Measurements from ENCODE around the gene FAM47E. TPM values are rescaled to one million over a fixed set of nuclear protein-coding genes. Genes with fewer than 3 reads are reported as not detected.

The FAM47E gene, protein sequence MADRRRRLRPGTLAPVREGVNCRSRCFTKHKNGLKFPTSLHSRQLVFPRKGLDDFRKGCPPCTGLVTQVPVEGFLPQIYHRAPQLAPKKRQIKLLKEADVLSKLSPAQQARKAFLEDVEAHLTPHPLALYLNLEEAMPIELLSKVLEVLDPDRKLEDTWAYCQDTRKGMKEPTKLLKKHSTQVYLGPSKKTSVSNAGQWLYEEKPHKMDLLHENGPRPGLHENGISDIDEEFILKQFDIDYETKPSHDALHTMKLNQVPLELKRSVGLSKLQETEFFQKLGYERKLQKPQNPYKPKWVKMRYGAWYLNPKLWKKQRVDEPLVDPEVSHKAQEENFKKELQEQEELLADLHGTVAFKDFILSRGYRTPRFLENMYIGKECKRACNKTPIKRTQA
- total RNA-seq = 6.4 TPM
- long read RNA-seq, full-length matches to known transcripts = 4 of 9 reads
- long read RNA-seq, partial matches to known transcripts = 0 of 9 reads
- long read RNA-seq, other reads (novel, unspliced or antisense) = 5 of 9 reads

GRCh38 chr4:76251441-76252270 lies at the start of gene FAM47E:
Gene FAM47E, plus strand, starts transcription at chr4:76251721. Its CDS starts 26 bp downstream, at chr4:76251747.
- ATAC-seq (peak; percentile 98), DNase-seq (peak; percentile 92)
- H3K9me3 ChIP-seq = no peaks in the 10 kb centered on the region
- H3K4me3 ChIP-seq = peak within 1 kb of the TSS; percentile 61
- H3K27ac ChIP-seq = peak within 1 kb of the TSS; percentile 70
- no peaks in the 10 kb centered on the region for H3K36me3 ChIP-seq
- peaks cover 6% of the 10 kb centered on the region for H3K27me3 ChIP-seq (ENCODE audit: low read depth)
- peaks cover 13% of the 10 kb centered on the region for H3K4me1 ChIP-seq
- peak; percentile 52 for TF ChIP-seq CTCF (IDR thresholded peaks at IDR 0.05)
- intact Hi-C loops (cut with DNase I) = no loop called here

- ATAC-seq (no peak), DNase-seq (no peak)
- Histone ChIP-seq H3K4me3 (no peak overlapping the region), H3K27me3 (ENCODE audit: low read depth) (no peaks in the 10 kb centered on the region), H3K36me3 (no peaks in the 10 kb centered on the region), H3K9me3 (no peaks in the 10 kb centered on the region), H3K27ac (no peak overlapping the region), H3K4me1 (peaks cover 89% of the 10 kb centered on the region)
- TF ChIP-seq CTCF (IDR thresholded peaks at IDR 0.05) = no peak
- intact Hi-C loops (cut with DNase I) = no loop called here
Measured at GRCh38 chr4:76203541-76203940, 48.0 kb upstream of the FAM47E start.

- Histone ChIP-seq H3K36me3 (no peaks in the 10 kb centered on the region), H3K4me3 (no peak overlapping the region), H3K4me1 (peaks cover 89% of the 10 kb centered on the region), H3K27me3 (ENCODE audit: low read depth) (no peaks in the 10 kb centered on the region), H3K27ac (no peak overlapping the region), H3K9me3 (no peaks in the 10 kb centered on the region)
- DNase-seq = no peak
- no peak for TF ChIP-seq CTCF (IDR thresholded peaks at IDR 0.05)
- intact Hi-C loops (cut with DNase I) = no loop called here
- no peak for ATAC-seq
Measured at GRCh38 chr4:76204936-76205335, 46.6 kb upstream of the FAM47E start.

DNA sequence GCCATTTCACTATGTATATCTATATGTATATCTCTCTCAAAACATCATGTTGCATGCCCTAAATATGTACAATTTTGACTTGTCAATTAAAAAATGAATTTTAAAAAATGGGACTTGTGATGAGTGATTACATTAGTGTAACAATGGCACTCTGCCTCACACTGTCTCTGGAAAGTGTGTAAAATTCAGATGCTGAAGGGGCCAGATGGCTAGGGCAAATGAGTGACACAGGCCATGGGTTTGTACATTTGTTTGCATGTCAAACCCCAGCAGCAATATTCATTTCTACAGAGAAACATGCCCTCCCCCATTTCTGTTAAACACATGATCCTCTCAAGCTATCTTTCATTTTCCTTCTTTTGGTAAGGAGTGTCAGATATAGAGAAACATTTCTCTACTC lies 46.0 kb upstream of the FAM47E start:
- no peak for TF ChIP-seq CTCF (IDR thresholded peaks at IDR 0.05)
- peaks cover 89% of the 10 kb centered on the region for H3K4me1 ChIP-seq
- peak overlapping the region; percentile 47 for H3K27ac ChIP-seq

DNA sequence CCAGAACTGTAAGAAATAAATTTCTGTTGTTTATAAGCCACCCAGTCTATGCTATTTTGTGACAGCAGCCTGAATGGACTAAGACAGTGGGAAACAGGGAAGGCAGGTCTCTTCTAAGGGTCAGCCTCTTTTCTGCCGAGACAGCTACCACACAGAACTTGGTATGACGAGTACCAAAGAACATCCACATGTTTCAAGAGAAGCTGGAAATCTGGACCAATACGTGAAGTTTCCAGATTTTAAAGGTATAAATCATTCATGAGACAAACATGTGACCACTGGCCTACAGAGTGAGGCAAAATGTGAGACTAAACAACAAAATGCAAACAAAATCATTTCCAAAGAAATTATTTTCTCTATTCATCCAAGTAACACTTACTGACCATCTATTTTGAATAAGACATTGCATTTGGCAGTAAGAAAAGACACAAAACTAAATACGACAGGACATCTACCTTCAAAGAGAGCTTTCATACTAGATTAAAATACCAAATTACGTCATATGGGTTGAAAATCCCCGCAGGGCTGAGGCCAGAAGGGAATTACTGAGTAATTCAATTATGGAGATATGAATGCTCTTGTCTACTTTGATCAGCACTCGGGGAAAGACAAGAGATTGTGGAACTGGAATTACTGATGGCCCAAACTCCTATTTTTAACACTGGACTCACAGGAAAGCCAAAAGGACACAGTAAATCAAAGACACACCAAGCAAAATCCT lies 45.1 kb upstream of the FAM47E start:
- ATAC-seq = no peak
- no peak for TF ChIP-seq CTCF (IDR thresholded peaks at IDR 0.05)
- H3K36me3 ChIP-seq = no peaks in the 10 kb centered on the region
- peaks cover 90% of the 10 kb centered on the region for H3K4me1 ChIP-seq
- intact Hi-C loops (cut with DNase I) = no loop called here
- peak overlapping the region; percentile 47 for H3K27ac ChIP-seq
- no peaks in the 10 kb centered on the region for H3K9me3 ChIP-seq
- H3K27me3 ChIP-seq (ENCODE audit: low read depth) = no peaks in the 10 kb centered on the region
- DNase-seq = no peak
- H3K4me3 ChIP-seq = no peak overlapping the region

More for the DNA sequence above, 46.0 kb upstream of the FAM47E start:
- ATAC-seq (no peak), DNase-seq (no peak)
- intact Hi-C loops (cut with DNase I) = no loop called here
- H3K27me3 ChIP-seq (ENCODE audit: low read depth) = no peaks in the 10 kb centered on the region
- H3K4me3 ChIP-seq = no peak overlapping the region
- H3K9me3 ChIP-seq = no peaks in the 10 kb centered on the region
- no peaks in the 10 kb centered on the region for H3K36me3 ChIP-seq
